ENCODE data around the gene RFX1.

Gene RFX1

DNA sequence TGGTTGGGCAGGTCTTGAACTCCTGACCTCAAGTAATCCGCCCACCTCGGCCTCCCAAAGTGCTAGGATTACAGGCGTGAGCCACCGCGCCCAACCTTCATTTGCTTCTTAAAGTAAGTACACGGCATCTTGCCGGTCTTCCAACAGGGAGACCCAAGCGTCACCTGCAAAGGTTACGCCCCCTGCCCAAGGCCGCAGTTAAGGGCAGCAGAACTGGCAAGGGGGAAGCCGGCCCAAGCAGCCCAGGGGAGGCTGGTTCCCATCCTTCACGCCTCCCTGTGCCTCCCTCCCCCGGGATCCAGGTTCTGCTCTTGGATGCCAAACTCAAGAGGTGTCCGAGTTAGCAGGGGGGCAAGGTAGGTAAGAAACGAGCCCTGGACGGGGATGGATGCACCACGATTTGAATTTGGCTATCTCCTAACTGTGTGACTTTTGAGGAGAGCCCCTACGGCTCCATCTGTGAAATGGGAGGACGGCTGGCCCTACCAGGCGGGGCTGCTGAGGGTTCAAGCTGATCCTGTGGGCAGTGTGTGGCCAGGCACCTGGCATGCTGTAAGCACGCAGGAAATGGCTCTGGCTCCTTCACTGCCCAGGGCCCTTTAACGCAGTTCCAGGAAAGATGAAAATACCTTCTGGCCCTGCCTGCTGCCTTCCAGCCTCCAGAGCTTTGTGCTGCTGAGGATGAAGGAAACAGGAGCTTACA, 9.0 kb downstream of the RFX1 start:
- DNase-seq (ENCODE audit: extremely low read depth in 1 of 2, low read depth in 1 of 2), result no peak

DNA sequence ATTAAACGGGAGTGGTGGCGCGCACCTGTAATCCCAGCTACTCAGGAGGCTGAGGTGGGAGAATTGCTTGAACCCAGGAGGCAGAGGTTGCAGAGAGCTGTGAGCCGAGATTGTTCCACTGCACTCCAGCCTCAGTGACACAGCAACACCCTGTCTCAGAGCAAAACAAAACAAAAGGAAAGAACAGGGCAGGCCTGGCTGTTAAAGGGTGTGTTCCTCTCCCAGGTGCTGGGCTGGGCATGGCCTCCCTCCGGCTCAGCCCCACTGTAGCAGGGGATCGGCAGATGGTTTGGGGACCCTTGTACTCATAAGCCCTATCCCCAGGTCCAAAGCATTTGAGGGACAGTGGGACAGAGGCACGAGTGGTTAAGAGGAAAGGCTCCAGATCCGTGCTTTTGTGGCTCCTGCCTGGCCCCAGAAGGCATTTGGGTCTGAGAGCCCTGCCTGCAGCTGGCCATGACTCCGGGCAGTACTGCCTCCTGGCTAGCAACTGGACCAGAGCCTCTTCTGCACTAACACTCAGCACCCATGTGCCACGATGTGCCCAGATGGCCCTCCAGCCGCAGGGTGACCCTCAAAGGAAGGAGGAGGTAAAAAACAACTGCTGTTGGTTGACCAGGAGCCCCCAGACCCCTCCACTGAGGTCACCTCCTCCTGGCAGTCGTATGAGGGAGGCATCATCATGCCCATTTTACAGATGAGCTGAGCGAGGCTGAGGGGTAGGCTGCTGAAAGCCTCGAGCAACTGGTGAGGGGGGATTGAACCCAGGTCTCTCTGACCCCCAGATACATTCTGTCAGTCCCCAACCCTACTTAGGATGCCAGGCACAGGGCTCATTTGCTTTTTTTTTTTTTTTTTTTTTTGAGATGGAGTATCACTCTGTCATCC, 10.0 kb downstream of the RFX1 start:
- DNase-seq (ENCODE audit: extremely low read depth in 1 of 2, low read depth in 1 of 2), result no peak

DNA sequence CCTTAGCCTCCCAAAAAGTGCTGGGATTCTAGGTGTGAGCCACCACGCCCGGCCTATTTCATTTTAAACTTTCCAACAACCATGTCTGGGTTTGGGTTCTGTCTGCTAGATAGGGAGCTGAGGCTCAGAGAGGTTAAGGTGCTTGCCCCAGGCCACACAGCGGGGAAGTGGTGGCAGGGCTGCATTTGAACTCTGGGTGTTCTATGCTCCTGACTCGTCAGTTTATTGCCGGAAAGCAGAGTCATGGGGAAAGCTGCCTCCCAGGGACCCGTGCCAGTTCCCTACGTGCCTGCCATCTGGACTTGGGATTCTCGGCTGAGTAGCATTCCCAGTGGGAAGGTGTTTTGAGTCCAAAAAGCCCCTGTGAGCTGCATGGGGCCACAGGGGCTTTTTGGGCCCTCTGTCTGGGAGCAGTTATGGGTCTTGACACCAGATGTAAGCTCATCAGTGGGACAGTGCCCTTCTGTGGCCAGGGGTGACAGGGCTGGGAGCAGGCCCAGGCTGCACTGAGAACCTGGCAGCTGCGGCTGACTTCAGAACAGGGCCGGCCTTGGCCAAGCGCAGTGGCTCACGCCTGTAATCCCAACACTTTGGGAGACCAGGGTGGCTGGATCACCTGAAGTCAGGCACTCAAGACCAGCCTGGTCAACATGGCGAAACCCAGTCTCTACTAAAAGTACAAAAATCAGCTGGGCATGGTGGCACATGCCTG, 10.9 kb downstream of the RFX1 start:
- DNase-seq (ENCODE audit: extremely low read depth in 1 of 2, low read depth in 1 of 2), result no peak

GRCh38 chr19:13993590-13994300, 12.4 kb downstream of the RFX1 start:
- DNase-seq (ENCODE audit: extremely low read depth in 1 of 2, low read depth in 1 of 2), result no peak

DNA sequence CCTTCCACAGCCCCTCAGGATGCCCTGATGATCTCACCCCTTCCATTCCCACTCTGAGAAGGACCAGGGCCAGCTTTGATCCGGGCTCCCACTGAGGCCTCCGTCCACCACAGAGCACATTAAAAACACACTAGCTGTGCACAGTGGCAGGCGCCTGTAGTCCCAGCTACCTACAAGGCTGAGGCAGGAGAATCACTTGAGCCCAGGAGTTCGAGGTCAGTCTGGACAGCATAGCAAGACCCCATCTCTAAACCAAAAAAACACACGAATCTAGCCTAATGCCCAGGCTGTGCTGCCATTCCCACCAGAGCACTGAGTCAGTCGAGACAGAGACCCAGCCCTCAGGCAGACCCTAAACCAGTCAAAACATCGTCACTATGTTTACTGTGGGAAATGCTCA, 14.1 kb downstream of the RFX1 start:
- DNase-seq (ENCODE audit: extremely low read depth in 1 of 2, low read depth in 1 of 2), result no peak

DNA sequence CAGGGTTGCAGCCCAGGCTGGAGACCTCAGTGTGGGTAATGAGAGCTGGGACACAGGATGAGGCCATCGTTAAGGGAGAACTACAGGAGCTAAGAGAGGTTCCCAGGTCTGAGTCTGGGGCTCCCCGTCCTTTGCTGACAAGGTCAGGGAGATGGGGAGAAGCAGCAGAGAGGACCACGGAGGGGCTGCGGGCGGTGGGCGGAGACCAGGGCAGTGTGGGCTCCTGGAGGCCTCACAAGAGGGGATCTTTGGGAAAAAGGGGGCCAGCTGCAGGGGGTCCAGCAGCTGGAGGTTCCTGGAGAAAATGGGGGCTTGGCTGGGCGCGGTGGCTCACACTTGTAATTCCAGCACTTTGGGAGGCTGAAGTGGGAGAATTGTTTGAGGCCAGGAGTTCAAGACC, 16.0 kb downstream of the RFX1 start:
- no peak for DNase-seq (ENCODE audit: extremely low read depth in 1 of 2, low read depth in 1 of 2)

- DNase-seq (ENCODE audit: extremely low read depth in 1 of 2, low read depth in 1 of 2), result no peak
Measured at GRCh38 chr19:13989487-13989886, 16.6 kb downstream of the RFX1 start.

GRCh38 chr19:13987101-13987890, 18.8 kb downstream of the RFX1 start:
- DNase-seq (ENCODE audit: extremely low read depth in 1 of 2, low read depth in 1 of 2), result no peak

DNA sequence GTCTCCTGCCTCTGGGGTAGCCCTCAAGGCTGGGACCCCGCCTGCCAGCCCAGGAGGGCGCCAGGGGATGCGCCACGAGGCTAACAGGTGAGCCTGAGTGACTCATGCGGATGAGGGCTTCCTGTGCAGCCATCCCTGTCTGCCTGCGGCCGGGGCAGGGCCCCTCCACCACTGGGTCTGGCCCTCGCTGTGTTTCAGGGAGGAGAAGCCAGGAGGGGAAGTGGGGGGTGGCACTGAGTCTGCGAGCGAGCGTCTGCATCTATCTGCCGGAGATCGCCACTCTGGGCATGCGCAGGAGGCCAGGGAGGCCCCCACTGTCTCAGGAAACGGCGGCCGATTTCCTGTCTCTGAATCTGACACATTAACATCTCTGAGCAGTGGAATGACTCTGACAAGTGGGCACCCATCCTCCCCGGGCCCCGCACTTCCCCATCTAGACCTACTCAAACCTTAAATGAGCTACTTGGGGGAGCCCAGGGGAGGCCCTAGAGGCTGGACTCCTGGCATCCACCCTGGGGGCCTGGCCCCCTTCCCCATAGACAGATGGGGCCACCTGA, 19.7 kb downstream of the RFX1 start:
- DNase-seq (ENCODE audit: extremely low read depth in 1 of 2, low read depth in 1 of 2), result peak; percentile 96 to 100

DNA sequence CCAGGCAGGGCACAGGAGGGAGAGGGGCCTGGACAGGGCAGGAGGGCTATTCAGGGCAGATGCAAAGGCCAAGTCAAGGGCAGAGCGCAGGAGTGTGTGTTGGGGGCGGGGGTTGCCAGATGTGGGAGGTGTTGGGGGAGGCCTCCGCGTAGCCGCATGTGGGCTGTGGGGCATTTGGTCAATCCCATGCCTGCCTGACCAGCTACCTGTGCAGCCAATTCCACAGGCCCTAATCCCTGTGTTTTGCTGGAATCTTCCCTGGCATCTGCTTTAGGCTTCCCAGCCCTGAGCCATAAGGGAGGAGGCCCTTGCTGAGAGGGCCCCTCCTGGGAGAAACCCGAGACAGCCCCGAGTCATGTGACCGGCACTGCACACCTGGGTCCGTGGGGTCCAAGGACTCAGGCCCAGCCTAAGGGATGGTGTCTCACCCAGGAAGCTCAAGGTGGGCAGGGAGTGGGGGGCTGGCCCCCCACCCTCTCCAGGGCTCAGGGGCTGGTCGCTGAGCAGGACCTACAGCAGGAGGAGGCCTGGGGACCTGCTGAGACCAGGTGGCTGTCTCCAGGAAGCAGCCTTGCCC, 20.3 kb downstream of the RFX1 start:
- DNase-seq (ENCODE audit: extremely low read depth in 1 of 2, low read depth in 1 of 2), result no peak

- no peak for DNase-seq (ENCODE audit: extremely low read depth in 1 of 2, low read depth in 1 of 2)
Measured at GRCh38 chr19:13984875-13985741, 21.0 kb downstream of the RFX1 start.

DNA sequence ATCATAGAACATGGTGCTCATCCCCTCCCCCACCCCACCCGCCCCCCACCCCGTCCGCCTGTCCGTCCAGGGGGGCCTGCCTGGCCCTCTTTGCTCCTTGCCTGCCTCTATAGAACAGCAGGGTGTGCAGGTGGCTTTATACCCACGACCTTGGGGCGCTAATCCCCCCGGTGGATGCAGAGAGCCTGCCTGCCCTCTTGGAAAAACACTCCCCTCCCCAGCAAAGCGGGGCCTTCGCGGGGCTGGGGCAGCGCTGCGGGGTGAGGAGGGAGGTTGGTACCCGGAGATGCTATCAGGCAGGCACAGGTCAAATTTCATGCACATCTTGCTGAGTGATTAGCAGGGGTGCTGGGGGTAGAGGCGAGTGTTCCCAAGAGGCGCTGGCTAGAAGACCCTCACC, 21.9 kb downstream of the RFX1 start:
- no peak for DNase-seq (ENCODE audit: extremely low read depth in 1 of 2, low read depth in 1 of 2)

GRCh38 chr19:13983213-13983889, 22.8 kb downstream of the RFX1 start:
- DNase-seq (ENCODE audit: extremely low read depth in 1 of 2, low read depth in 1 of 2), result no peak

DNA sequence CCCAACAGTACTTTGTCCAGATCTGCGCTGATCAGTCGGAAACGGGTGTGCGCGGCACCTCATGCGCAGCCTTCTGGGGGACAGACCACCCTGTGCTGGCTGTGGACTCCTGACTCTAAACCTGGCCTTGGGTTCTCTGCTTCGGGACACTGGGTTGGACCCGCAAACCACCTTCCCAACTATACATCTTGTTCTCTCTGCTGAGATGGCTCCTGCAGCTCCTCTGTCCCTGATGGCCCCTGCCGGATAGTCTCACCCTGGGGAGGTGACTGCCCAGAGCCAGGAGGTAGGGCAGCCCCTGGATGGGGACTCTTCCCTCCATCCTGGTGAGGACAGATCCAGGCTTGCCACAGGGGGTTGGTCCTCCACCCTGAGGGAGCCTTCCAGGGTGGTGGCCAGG, 23.3 kb downstream of the RFX1 start:
- no peak for DNase-seq (ENCODE audit: extremely low read depth in 1 of 2, low read depth in 1 of 2)

GRCh38 chr19:13981988-13982501, 24.1 kb downstream of the RFX1 start:
- DNase-seq (ENCODE audit: extremely low read depth in 1 of 2, low read depth in 1 of 2), result no peak

- DNase-seq (ENCODE audit: extremely low read depth in 1 of 2, low read depth in 1 of 2), result no peak
Measured at GRCh38 chr19:13981467-13981866, 24.7 kb downstream of the RFX1 start.

DNA sequence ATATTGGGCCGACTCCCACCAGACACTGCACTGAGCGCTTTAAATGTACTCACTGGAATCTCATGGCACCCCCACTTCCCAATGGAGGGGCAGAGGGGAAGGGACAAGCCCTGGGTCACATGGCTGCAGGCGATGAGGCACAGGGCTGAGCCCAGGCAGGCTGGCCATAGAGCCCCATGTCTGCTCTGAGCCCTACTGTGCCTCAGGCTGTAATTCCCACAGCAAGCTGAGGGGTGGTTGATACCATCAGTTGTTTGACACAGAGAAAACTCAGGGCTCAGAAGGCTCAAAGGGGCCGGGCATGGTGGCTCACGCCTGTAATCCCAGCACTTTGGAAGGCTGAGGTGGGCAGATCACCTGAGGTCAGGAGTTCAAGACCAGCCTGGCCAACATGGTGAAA, 25.1 kb downstream of the RFX1 start:
- DNase-seq (ENCODE audit: extremely low read depth in 1 of 2, low read depth in 1 of 2), result no peak

GRCh38 chr19:13980340-13980739, 25.8 kb downstream of the RFX1 start:
- DNase-seq (ENCODE audit: extremely low read depth in 1 of 2, low read depth in 1 of 2), result no peak
